GM18861 (cell line): ENCODE measurements around the gene P2RY8.
"Not testable (repeated sequence)": the region's sequence is repeated elsewhere in the genome, so short reads cannot be mapped to it uniquely, and the experiment has no call there.

Experiments used
- ATAC-seq: cut with Tn5 transposase; IDR thresholded peaks from one replicate; pipeline ENCODE4 v1.9.1; 2021; ENCODE audit not compliant: unreplicated experiment

Gene P2RY8, protein sequence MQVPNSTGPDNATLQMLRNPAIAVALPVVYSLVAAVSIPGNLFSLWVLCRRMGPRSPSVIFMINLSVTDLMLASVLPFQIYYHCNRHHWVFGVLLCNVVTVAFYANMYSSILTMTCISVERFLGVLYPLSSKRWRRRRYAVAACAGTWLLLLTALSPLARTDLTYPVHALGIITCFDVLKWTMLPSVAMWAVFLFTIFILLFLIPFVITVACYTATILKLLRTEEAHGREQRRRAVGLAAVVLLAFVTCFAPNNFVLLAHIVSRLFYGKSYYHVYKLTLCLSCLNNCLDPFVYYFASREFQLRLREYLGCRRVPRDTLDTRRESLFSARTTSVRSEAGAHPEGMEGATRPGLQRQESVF

DNA sequence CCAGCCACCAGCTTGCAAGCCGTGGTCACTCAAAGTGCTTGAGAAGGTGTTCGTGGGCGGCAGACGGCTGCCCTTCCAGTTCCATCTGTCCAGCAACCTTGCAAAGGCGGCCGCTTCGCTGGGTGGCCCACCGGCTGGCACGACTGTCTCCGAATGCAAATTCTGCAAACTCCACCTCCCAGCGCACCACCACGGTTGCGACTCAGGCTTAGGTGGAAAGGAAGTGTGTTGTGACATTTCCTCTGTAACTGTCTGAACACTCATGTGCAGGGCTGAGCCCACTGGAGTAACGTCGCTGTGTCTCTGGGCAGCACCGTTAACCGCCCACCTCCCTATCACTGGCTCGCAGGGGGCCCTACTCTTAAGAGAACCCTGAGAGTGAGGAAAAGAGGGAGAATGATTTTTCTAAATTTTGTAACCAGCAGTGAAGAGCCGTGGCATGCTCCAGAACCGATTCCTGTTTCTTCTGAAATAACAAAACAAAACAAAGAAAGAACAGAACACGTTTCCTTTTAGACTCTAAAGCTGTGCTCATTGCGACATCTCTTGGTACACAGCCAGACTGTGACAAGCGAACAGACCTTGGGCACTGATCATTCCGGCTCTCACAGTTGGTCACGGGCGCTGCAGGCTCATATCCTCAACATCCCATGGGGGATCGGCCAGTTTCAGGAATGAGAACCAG, at the start of gene P2RY8:
Gene P2RY8, minus strand, starts transcription at position 155 of the 685 bp plus-strand sequence. CDS start 70,627 bp downstream, outside the sequence.
- peak; percentile 66 for ATAC-seq

DNA sequence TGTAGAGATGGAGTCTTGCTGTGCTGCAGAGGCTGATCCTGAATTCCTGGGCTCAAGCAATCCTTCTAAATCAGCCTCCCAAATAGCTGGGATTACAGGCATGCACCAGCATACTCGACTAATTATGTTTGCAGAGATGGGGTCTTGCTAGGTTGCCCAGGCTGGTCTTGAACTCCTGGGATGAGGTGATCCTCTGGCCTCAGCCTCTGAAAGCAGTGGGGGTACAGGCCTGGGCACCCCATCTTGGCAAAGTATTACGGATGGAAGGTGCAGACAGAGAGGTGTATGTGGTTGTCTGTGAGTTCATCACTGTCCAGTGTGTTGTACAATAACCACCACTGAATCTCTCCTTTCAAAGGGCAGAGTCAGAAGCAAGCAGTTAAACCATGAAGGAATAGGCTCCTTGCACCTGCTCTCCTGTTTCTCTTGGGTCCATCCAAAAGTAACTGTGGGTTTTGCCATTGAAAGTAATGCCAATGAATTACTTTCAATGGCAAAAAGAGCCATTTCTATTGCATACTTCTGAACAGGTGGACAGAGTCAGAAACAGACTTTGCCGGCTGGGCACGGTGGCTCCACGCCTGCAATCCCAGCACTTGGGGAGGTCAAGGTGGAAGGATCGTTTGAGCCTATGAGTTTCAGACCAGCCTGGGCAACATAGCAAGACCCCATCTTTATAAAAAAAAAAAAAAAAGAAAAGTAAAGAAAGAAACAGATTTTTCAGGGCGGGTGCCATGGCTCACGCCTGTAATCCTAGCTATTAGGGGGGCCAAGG, 47.4 kb upstream of the P2RY8 start:
- no peak for ATAC-seq

DNA sequence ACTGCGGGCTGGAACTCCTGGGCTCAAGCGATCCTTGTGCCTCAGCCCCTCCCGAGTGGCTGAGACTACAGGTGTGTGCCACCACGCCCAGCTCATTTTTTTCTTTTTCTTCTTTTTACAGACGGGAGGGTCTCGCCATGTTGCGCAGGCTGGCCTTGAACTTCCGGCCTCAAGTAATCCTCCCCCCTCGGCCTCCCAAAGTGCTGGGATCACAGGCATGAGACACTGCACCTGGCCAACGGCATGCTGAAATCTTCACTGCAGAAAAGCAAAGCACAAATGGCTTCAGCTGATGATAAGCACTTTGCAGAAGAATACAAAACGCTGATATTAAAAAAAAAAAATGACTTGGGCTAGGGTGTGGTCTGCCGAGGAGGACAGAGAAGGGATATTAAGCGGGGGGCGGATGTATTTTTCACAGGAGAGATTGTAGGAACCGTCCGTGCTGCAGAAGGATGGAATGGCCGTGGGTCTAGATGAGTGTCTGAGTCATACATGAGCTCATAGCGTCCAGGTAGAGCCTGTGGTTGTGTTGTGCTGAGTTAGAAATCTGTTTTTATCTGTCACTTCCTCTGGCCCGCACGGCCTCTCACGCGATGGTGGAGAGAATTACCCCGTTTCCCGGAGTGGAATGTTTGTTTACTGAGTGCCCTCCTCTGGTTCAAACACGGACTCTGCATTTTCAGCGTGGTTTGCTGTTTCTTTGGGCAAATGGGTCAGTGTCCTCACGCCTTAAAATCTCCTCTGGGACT, 45.9 kb upstream of the P2RY8 start:
- ATAC-seq, result peak; percentile 73

DNA sequence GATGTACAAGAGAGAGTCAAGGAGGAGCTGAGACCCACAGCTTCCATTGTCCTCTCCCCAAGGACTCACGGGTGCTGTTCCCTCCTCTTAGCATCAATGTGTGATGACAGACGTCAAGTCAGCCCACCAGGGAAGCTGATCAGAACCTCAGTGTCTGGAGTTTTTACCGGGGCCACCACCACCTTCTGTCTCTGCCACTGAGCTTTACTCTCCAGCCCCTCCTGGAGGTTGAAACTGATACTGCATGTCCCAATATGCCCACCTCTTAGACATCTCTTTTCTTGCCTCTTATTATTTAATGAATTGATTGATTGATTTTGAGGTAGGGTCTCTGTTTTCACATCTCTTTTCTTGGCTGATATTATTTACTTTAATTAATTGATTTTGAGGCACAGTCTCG, 44.1 kb upstream of the P2RY8 start:
- ATAC-seq, result peak; percentile 42

DNA sequence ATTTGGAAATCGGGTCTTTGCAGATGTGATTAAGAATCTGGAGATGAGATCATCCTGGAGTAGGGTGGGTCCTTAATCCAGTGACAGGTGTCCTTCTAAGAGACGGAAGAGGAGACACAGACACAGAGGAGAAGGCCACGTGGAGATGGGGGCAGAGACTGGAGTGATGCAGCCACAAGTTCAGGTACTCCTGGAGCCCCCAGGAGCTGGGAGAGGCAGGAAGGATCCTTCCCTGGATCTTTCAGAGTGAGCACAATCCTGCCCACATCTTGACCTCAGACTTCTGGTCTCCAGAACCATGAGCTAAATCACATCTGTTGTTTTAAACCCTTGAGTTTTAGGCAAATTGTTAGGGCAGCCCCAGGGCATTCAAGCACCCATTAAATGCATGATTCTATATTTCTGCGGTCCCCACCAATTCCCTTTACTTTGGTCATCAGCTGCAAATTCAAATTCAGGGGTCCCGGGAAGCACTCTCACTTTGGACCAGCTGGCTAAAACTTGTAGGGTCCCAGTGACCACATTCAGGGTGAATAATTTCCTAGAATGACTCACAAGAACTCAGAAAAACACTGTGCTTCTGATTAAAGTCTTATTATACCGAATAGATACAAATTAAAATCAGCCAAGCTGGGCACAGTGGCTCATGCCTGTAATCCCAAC, 41.7 kb upstream of the P2RY8 start:
- ATAC-seq, result no peak

DNA sequence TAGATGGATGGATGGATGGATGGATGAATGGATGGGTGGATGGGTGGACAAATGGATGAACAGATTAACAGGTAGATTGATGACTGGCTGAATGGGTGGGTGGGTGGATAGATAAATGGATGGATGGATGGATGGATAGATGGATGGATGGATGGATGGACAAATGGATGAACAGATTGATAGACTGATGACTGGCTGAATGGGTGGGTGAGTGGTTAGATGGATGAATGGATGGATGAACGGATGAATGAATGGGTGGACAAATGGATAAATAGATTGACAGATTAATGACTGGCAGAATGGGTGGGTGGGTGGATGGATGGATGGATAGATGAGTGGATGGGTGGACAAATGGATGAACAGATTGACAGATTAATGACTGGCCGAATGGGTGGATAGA, 40.9 kb upstream of the P2RY8 start:
- ATAC-seq, result no peak

DNA sequence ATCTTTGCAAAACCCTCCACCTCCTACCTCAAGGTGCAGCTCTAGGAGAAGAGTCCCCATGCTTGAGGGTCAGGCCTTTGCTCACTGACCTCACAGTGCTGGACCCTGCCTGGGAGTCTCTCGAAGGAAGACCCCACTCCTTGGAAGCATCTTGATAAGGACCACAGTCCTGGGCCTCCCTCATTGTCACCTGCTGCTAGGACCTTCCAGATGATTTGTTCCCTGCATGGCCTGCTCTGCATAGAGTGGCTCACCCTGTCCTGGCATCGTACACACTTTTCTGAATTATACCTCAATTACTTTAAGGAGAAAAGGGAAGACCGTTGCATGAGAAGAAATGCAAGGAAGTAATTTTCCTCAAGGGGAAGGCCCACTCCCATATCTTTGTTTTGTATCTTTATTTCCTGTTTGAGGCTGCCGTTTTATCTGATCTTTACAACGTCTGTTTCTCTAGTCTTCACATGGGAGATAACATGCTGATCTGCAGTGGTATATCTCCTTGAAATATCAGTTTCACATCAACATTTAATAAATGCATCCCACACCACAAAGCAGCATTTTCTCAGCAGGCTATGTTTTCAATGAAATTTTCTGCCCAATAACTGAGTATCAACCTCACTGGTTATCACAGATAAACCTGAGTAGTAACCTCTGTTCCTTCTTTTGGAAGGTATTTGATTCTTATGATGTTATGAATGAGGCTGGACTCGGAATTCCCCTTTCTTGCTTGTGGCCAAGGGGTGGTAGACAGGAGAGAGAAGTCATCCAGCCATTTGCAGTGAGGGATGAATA, 39.4 kb upstream of the P2RY8 start:
- no peak for ATAC-seq

DNA sequence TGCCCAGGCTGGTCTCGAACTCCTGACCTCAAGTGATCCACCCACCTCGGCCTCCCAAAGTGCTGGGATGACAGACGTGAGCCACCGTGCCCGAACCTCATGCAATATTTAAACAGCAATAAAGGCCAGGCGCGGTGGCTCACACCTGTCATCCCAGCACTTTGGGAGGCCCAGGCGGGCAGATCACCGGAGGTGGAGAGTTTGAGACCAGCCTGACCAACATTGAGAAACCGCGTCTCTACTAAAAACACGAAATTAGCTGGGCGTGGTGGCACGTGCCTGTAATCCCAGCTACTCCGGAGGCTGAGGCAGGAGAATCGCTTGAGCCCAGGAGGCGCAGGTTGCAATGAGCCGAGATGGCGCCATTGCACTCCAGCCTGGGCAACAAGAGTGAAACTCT, 37.2 kb upstream of the P2RY8 start:
- ATAC-seq, result not testable (repeated sequence)

DNA sequence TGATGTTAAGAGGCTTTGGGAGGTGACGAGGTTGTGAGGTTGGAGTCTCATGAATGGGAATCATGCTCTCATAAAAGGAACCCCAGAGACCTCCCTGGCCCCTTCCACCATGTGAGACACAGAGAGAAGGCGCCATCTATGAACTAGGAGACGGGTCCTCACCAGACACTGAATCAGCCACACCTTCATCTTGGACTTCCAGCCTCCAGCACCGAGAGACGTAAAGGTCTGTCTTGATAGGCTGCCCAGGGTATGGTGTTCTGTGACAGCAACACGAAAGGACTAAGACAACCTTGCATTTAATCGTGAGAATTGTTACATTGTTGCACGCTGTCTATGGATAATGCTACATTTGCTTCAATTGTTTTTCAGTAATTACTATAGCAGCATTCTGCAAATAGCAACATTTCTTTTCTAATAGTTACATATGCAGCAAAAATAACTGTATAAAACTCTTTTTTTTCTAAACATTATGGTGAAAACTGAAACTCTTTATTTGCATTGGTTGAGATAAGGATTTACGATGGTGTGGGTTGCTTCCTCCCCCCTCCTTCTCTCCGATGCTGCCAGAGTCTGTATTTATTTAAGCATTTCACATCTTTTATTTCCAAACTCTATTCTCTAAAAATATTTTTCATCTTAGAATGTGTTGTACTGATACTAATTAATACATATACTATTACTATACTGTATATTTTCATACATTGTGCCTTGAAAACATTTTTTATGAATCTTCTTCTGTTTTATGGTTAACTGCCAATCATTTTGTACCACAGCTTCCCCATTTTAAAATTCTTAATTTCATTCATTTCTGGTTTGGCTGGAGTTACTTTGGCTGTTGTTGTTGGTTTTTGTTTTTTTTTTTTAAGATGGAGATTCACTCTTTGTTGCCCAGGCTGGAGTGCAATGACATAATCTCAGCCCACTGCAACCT, 28.0 kb upstream of the P2RY8 start:
- no peak for ATAC-seq

DNA sequence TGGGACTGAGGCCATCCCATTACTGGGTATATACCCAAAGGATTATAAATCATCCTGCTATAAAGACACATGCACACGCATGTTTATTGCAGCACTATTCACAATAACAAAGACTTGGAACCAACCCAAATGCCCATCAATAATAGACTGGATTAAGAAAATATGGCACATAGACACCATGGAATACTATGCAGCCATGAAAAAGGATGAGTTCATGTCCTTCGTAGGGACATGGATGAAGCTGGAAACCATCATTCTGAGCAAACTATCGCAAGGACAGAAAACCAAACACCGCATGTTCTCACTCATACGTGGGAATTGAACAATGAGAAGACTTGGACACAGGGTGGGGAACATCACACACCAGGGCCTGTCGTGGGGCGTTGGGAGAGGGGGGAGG, 27.1 kb upstream of the P2RY8 start:
- not testable (repeated sequence) for ATAC-seq

DNA sequence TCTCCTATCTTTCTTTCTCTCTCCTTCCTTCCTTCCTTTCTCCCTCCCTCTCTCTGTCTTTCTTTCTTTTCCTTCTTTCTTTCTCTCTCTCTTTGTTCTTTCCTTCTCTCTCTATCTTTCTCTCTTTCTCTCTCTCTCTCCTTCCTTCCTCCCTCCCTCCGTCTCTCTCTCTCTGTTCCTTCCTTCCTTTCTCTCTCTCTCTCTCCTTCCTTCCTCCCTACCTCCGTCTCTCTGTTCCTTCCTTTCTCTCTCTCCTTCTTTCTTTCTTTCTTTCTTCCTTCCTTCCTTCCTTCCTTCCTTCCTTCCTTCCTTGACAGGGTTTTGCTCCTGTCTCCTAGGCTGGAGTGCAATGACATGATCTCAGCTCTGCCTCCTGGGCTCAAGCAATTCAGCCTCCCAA, 24.2 kb upstream of the P2RY8 start:
- ATAC-seq, result no peak

DNA sequence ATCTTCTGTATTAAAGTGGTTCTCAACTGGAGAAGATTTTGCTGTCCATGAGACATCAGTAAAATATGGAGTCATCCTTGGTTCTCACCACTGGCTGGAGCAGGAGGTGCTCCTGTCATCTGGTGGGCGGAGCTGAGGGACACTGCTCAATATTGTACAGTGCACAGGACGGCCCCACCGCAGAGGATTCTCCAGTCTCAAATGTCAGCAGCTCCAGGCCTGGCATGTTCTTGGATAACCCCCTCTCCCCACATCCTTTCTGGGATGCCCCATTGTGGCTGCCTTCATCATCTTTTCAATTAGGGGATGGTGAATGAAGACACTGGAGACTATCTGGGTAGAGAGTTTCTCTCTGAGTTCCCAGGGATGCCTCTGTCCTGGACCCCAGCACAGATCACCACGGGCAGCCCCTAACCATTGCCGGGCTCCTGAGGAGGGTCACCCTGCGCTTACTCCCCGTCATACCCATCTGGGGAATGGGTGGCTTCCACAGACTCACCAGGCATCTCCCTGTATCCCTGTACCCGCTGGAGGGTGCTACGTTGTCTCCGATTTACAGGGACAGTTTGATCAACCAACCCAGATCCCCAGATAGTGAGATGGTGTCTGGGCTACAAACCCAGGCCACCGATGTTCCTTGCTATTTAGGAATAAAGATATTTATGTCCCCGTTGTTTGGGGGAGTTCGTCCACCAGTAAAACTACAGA, 21.9 kb upstream of the P2RY8 start:
- ATAC-seq, result no peak

DNA sequence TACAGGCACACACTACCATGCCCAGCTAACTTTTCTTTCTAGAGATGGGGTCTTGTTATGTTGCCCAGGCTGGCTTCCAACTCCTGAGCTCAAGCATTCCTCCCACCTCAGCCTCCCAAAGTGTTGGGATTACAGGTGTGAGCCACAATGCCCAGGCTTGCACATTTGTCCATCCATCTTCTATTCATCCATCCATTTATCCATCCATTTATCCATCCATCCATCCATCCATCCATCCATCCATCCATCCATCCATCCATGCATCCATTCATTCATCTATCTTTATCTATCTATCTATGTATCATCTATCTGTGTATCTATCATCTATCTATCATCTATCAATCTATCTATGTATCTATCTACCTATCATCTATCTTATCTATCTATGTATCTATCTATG, 20.5 kb upstream of the P2RY8 start:
- ATAC-seq, result not testable (repeated sequence)

DNA sequence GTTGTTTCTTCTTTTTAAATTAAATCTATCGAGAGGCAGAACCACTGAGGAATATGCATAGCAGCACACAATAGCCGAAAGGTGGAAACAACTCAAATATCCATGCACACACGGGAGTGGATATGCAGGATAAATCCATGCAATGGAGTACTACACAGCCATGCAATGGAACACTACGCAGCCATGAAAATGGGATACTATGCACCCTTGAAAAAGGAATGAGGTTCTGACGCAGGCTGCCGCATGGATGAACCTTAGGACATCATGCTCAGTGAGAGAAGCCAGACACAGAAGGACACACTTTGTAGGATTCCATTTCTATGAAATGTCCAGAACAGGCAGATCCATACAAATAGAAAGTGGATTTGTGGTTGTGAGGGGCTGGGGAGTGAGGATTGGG, 18.4 kb upstream of the P2RY8 start:
- no peak for ATAC-seq

DNA sequence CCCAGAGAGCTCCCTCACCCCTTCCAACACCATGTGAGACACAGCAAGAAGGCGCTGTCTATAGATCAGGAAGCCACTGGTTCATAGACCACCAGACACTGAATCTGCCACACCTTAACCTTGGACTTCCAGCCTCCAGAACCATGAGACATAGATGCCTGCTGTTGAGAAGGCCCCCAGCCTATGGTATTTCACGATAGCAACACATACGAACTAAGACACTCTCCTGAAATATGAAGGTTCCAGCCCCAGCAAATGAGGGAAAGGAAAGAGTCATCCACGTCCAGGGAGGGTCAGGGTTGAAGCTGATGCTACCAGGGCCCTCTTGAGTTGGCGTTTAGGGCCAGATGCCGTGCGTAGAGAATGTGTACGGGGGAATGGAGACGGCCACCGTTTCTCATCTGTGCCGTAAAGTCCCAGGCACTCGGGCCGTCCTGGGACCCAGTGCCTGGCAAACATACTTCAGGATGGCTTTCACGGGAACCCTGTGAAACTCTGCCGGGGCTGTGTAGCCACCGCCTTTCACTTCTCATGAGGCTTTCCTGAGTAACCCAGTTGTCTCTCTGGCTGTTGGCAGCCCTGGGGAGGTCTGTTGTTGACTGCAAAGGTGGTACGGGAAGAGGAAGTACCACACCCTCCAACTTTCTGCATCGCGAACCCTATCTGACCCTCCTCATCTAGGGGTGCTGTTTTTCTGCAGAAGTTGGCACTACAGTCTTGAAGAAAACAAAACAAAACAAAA, 17.7 kb upstream of the P2RY8 start:
- no peak for ATAC-seq

DNA sequence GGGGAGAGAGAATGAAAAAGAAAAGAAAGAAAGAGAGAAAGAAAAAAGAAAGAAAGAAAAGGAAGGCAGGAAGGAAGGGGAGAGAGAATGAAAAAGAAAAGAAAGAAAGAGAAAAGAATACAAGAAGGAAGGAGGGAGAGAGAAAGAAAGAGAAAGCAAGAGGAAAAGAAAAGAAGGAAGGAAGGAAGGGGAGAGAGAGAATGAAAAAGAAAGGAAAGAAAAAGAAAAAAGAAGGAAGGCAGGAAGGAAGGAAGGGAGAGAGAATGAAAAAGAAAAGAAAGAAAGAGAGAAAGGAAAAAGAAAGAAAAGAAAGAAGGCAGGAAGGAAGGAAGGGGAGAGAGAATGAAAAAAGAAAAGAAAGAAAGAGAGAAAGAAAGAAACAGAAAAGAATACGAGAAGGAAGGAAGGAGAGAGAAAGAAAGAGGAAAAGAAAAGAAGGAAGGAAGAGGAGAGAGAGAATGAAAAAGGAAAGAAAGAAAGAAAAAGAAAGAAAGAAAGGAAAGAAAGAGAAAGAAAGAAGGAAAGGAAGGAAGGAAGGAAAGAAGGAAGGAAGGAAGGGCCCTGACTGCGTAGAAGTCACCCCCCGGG, 15.1 kb upstream of the P2RY8 start:
- no peak for ATAC-seq

DNA sequence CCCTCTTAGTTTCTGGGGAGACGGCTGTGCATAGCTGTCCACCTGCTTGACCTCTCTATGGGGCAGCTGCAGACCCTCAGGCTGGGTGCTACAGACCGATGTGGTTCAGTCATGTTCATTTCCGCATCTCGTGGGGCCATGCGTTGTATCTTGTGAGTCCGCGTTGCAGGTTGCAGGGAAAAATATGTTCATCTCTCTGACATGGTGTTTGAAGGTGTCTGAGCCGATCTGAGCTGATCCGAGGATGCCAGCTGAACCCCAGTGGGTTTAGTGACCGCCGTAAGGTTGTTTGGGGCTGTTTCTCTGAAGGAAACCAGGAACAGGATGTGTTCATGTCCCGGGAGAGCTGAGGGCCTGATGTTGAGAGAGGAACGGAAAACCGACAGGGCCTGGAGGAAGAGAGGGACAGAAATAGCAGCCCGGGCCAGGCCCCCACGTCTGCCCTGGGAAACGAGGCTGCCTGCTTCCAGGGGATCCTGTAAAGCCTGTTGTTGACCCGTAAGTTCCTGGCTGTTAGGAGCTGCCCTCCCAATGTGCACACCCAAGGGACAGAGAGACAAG, 9.8 kb upstream of the P2RY8 start:
- no peak for ATAC-seq
